ENCODE results near the gene NPHS1.
"Not testable (repeated sequence)": the region's sequence is repeated elsewhere in the genome, so short reads cannot be mapped to it uniquely, and the experiment has no call there.

The NPHS1 gene

GRCh38 chr19:35870798-35871197, 18.5 kb upstream of the NPHS1 start:
- Histone ChIP-seq H3K4me2 (ENCODE audit: low read length) (no peak overlapping the region; the same call in 1 of the 2 replicates), H3K9me2 (replicated peaks; ENCODE audit: control insufficient read depth, low read length) (no peaks in the 10 kb centered on the region), H3F3A (ENCODE audit: control insufficient read depth, insufficient read depth) (no peaks in the 10 kb centered on the region), H3K27ac (ENCODE audit: low read depth, low read length) (no peak overlapping the region), H3K79me2 (ENCODE audit: control insufficient read depth, low read length) (no peaks in the 10 kb centered on the region), H3K4me3 (ENCODE audit: low read length) (no peak overlapping the region), H3K4me1 (ENCODE audit: control insufficient read depth, low read length) (peaks cover 28% of the 10 kb centered on the region), H4K20me1 (ENCODE audit: control insufficient read depth, insufficient read depth, low read depth, low read length) (no peaks in the 10 kb centered on the region), H3K9me3 (ENCODE audit: control insufficient read depth, insufficient read depth, low read length) (no peaks in the 10 kb centered on the region), H3K36me3 (ENCODE audit: control insufficient read depth, low read length) (no peaks in the 10 kb centered on the region), H3K27me3 (ENCODE audit: control insufficient read depth, low read length) (0 out of 2 replicates have a peak, but pooled peaks cover 7% of the 10 kb centered on the region)
- no peak for TF ChIP-seq EZH2phosphoT487 (IDR thresholded peaks at IDR 0.05; ENCODE audit: borderline replicate concordance, low read length)
- TF ChIP-seq CTCF (IDR thresholded peaks at IDR 0.05; ENCODE audit: low read depth, low read length, poor library complexity, severe bottlenecking) = no peak

GRCh38 chr19:35870124-35870736, 17.9 kb upstream of the NPHS1 start:
- not testable (repeated sequence) for H3K27me3 ChIP-seq (ENCODE audit: control insufficient read depth, low read length); H3F3A ChIP-seq (ENCODE audit: control insufficient read depth, insufficient read depth); H3K79me2 ChIP-seq (ENCODE audit: control insufficient read depth, low read length); H3K9me2 ChIP-seq (replicated peaks; ENCODE audit: control insufficient read depth, low read length); H3K36me3 ChIP-seq (ENCODE audit: control insufficient read depth, low read length); H3K9me3 ChIP-seq (ENCODE audit: control insufficient read depth, insufficient read depth, low read length); H4K20me1 ChIP-seq (ENCODE audit: control insufficient read depth, insufficient read depth, low read depth, low read length)
- Histone ChIP-seq H3K4me1 (ENCODE audit: control insufficient read depth, low read length) (peaks cover 28% of the 10 kb centered on the region), H3K4me2 (ENCODE audit: low read length) (peak overlapping the region; percentile 73), H3K4me3 (ENCODE audit: low read length) (peak overlapping the region; percentile 74), H3K27ac (ENCODE audit: low read depth, low read length) (peak overlapping the region; percentile 53)

GRCh38 chr19:35869327-35870123, 17.2 kb upstream of the NPHS1 start:
- no peaks in the 10 kb centered on the region for H3K9me2 ChIP-seq (replicated peaks; ENCODE audit: control insufficient read depth, low read length)
- H3K79me2 ChIP-seq (ENCODE audit: control insufficient read depth, low read length) = no peaks in the 10 kb centered on the region
- no peaks in the 10 kb centered on the region for H3K36me3 ChIP-seq (ENCODE audit: control insufficient read depth, low read length)
- no peaks in the 10 kb centered on the region for H3K9me3 ChIP-seq (ENCODE audit: control insufficient read depth, insufficient read depth, low read length)
- no peaks in the 10 kb centered on the region for H3F3A ChIP-seq (ENCODE audit: control insufficient read depth, insufficient read depth)
- peaks cover 28% of the 10 kb centered on the region for H3K4me1 ChIP-seq (ENCODE audit: control insufficient read depth, low read length)
- H4K20me1 ChIP-seq (ENCODE audit: control insufficient read depth, insufficient read depth, low read depth, low read length) = no peaks in the 10 kb centered on the region
- 0 out of 2 replicates have a peak, but pooled peaks cover 7% of the 10 kb centered on the region for H3K27me3 ChIP-seq (ENCODE audit: control insufficient read depth, low read length)
- peak overlapping the region; percentile 53 for H3K27ac ChIP-seq (ENCODE audit: low read depth, low read length)
- TF ChIP-seq CTCF (IDR thresholded peaks at IDR 0.05; ENCODE audit: low read depth, low read length, poor library complexity, severe bottlenecking) (no peak), EZH2phosphoT487 (IDR thresholded peaks at IDR 0.05; ENCODE audit: borderline replicate concordance, low read length) (no peak)
- H3K4me2 ChIP-seq (ENCODE audit: low read length) = peak overlapping the region; percentile 73
- H3K4me3 ChIP-seq (ENCODE audit: low read length) = peak overlapping the region; percentile 74

GRCh38 chr19:35868823-35869326, 16.6 kb upstream of the NPHS1 start:
- Histone ChIP-seq H4K20me1 (ENCODE audit: control insufficient read depth, insufficient read depth, low read depth, low read length) (no peaks in the 10 kb centered on the region), H3F3A (ENCODE audit: control insufficient read depth, insufficient read depth) (no peaks in the 10 kb centered on the region), H3K4me1 (ENCODE audit: control insufficient read depth, low read length) (peaks cover 28% of the 10 kb centered on the region), H3K36me3 (ENCODE audit: control insufficient read depth, low read length) (no peaks in the 10 kb centered on the region), H3K27me3 (ENCODE audit: control insufficient read depth, low read length) (0 out of 2 replicates have a peak, but pooled peaks cover 7% of the 10 kb centered on the region), H3K9me2 (replicated peaks; ENCODE audit: control insufficient read depth, low read length) (no peaks in the 10 kb centered on the region), H3K4me2 (ENCODE audit: low read length) (peak overlapping the region; percentile 73), H3K9me3 (ENCODE audit: control insufficient read depth, insufficient read depth, low read length) (no peaks in the 10 kb centered on the region), H3K4me3 (ENCODE audit: low read length) (peak overlapping the region; percentile 74), H3K27ac (ENCODE audit: low read depth, low read length) (no peak overlapping the region), H3K79me2 (ENCODE audit: control insufficient read depth, low read length) (no peaks in the 10 kb centered on the region)
- TF ChIP-seq EZH2phosphoT487 (IDR thresholded peaks at IDR 0.05; ENCODE audit: borderline replicate concordance, low read length) (no peak), CTCF (IDR thresholded peaks at IDR 0.05; ENCODE audit: low read depth, low read length, poor library complexity, severe bottlenecking) (no peak)

All from DOHH2 (cell line).